Gastrocnemius medialis (tissue), 4 donors: ENCODE results near the gene SF3B6. TPM values are rescaled to one million over a fixed set of nuclear protein-coding genes. Genes with fewer than 3 reads are reported as not detected.

Source experiments
- ATAC-seq, 2 donors: fragments of 150-250 bp; one replicate each; pipeline ENCODE4 v1.9.1; 2016
- DNase-seq, 2 donors: peaks; one replicate each; pipeline ENCODE4 v3.0.0-alpha.2; 2019
- H3K27ac ChIP-seq, 4 donors: fragments of 200-600 bp; sonication (generic); 1 replicate in 1 of 4; 2 replicates in 3 of 4; pipeline ENCODE4 v1.5.1; 2016 to 2018; ENCODE audit warnings: mild to moderate bottlenecking in 2 of 4, moderate library complexity in 1 of 4
- H3K27me3 ChIP-seq, 3 donors: fragments of 200-600 bp; sonication (generic) in 2 of 3; 1 replicate in 1 of 3; 2 replicates in 2 of 3; pipeline versions ENCODE4 v1.5.1 to v1.6.0; 2016 to 2019; ENCODE audit warnings: mild to moderate bottlenecking in 1 of 3, moderate library complexity in 1 of 3
- H3K36me3 ChIP-seq, 2 donors: fragments of 200-600 bp; sonication (generic) in 1 of 2; one replicate each; pipeline ENCODE4 v1.5.1; 2017 to 2018
- H3K4me1 ChIP-seq, 2 donors: fragments of 200-600 bp; sonication (generic) in 1 of 2; one replicate each; pipeline ENCODE4 v1.5.1; 2016 to 2017; ENCODE audit warnings: mild to moderate bottlenecking in 2 of 2
- H3K4me3 ChIP-seq, 4 donors: fragments of 200-600 bp; sonication (generic) in 3 of 4; 1 replicate in 1 of 4; 2 replicates in 3 of 4; pipeline ENCODE4 v1.5.1; 2016 to 2019; ENCODE audit warnings: mild to moderate bottlenecking in 2 of 4
- H3K9me3 ChIP-seq, 3 donors: fragments of 200-600 bp; sonication (generic) in 2 of 3; 1 replicate in 1 of 3; 2 replicates in 2 of 3; pipeline ENCODE4 v1.5.1; 2016 to 2019
- POLR2A ChIP-seq, 2 donors: fragments of 450-650 bp; IDR thresholded peaks; one replicate each; pipeline ENCODE4 v1.6.1; 2017; ENCODE audit warnings: antibody characterized with exemption in 2 of 2, mild to moderate bottlenecking in 2 of 2, moderate library complexity in 2 of 2
- in situ Hi-C, 4 donors: fragments of 200-750 bp; cut with MboI; loops; one replicate each; pipeline versions ENCODE4 v1.15.0 to v1.8.0; 2017; ENCODE audit warnings: low sequenced_read_pairs in 4 of 4
- intact Hi-C: fragments of 100-400 bp; cut with DNase I; formaldehyde crosslinking; loops from one replicate; pipeline ENCODE4 v1.15.1; 2023; ENCODE audit warnings: low total_unique reads
- total RNA-seq, 4 donors: library from RNA; depleted of rRNA; stranded (reverse); fragments of >200 nt; gene quantifications; one replicate each; pipeline versions ENCODE4 v1.1.0 to v1.2.3, GENCODE V29; 2016
- TF ChIP-seq, protein P1 (sequence below), 5 experiments: fragments of 450-650 bp in 3 of 5; fragments of 200-600 bp in 2 of 5; sonication (generic) in 2 of 5; IDR thresholded peaks in 4 of 5; conservative IDR thresholded peaks in 1 of 5; 1 replicate in 4 of 5; 2 replicates in 1 of 5; pipeline ENCODE4 v1.5.1; 2016 to 2019; ENCODE audit warnings: antibody characterized with exemption in 5 of 5, mild to moderate bottlenecking in 3 of 5, moderate library complexity in 3 of 5

Gene SF3B6
- total RNA-seq, 4 donors from 2014 or later, result 55.2 to 88.1 (median 70.5) TPM

DNA sequence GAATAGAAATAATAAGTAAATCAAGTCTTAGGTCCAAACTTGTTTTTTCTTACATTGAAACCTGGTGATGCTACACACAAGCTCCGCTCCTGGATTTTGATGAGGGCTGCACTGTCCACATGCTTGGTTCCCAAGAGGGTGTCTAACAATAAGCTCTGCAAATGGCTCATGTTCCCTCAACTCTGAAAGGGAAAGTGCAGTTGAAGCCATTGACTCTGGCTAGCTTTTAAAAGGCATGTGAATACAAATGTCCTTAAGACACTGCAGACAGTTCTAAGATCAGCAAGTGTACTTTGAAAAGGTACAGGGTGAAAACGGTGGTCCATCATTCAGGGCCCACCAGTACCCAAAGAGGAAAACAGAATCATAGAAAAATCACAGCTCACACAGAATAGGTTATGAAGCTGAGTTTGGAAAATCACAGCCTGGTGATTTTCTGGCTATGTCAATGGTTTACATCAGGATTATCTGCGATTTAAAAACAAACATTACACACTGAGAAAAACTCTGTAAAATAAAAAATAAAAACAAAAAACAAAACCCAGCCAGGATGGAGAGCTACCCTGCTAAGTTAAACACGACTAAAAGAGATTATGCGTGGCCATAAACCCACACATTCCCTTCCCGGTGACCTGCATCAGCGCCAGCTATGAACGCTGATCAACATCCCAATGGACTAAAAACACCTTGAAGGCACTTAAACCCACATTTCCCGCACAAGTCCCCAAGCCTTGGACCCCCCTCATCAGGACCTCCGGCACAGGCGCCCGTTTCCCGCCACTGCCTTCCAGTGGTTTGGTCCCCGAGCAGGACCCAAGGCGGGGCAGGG is 46.5 kb upstream of the SF3B6 start:
- ATAC-seq (no peak), DNase-seq (no peak)
- peak overlapping the region; percentile 80 to 94 (median 84) for H3K4me3 ChIP-seq
- in situ Hi-C loops, result loop anchor here in 1 of 4 donors (10.0 kb wide), 1 partner anchor 78 kb away; the partner anchor contains the start of genes FKBP1B and WDCP
- peaks cover 11 to 17% of the 10 kb centered on the region in 2 donors for H3K4me1 ChIP-seq
- TF ChIP-seq, protein P1, sequence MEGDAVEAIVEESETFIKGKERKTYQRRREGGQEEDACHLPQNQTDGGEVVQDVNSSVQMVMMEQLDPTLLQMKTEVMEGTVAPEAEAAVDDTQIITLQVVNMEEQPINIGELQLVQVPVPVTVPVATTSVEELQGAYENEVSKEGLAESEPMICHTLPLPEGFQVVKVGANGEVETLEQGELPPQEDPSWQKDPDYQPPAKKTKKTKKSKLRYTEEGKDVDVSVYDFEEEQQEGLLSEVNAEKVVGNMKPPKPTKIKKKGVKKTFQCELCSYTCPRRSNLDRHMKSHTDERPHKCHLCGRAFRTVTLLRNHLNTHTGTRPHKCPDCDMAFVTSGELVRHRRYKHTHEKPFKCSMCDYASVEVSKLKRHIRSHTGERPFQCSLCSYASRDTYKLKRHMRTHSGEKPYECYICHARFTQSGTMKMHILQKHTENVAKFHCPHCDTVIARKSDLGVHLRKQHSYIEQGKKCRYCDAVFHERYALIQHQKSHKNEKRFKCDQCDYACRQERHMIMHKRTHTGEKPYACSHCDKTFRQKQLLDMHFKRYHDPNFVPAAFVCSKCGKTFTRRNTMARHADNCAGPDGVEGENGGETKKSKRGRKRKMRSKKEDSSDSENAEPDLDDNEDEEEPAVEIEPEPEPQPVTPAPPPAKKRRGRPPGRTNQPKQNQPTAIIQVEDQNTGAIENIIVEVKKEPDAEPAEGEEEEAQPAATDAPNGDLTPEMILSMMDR (IDR thresholded peaks at IDR 0.05 in 4 of 5, conservative IDR thresholded peaks at IDR 0.05 in 1 of 5), result no peak
- TF ChIP-seq POLR2A (IDR thresholded peaks at IDR 0.05), result no peak
- peak overlapping the region; percentile 86 to 93 (median 91) for H3K27ac ChIP-seq
- no peaks in the 10 kb centered on the region for H3K9me3 ChIP-seq
- H3K27me3 ChIP-seq, result no peaks in the 10 kb centered on the region
- intact Hi-C loops, result loop anchor here (2.0 kb wide), 3 partner anchors 38 to 76 kb away; partner anchors contain the start of genes SF3B6, TP53I3 and WDCP
- no peaks in the 10 kb centered on the region for H3K36me3 ChIP-seq

- no peak for ATAC-seq
- Histone ChIP-seq H3K4me3 (no peak overlapping the region), H3K27me3 (no peaks in the 10 kb centered on the region), H3K9me3 (no peaks in the 10 kb centered on the region), H3K36me3 (no peaks in the 10 kb centered on the region), H3K4me1 (peaks cover 11 to 17% of the 10 kb centered on the region in 2 donors), H3K27ac (no peak overlapping the region)
- no peak for TF ChIP-seq POLR2A (IDR thresholded peaks at IDR 0.05)
- TF ChIP-seq, protein P1 (IDR thresholded peaks at IDR 0.05 in 4 of 5, conservative IDR thresholded peaks at IDR 0.05 in 1 of 5), result no peak
- in situ Hi-C loops (loop anchor here in 1 of 4 donors (10.0 kb wide), 1 partner anchor 77 kb away; the partner anchor contains the start of genes FKBP1B and WDCP), intact Hi-C loops (no loop called here)
- no peak for DNase-seq
These were observed 45.3 kb upstream of the SF3B6 start for GRCh38 chr2:24121469-24121868.

- DNase-seq, result no peak
- ATAC-seq, result no peak
- intact Hi-C loops (no loop called here), in situ Hi-C loops (loop anchor here in 1 of 4 donors (10.0 kb wide), 1 partner anchor 76 kb away; the partner anchor contains the start of genes FKBP1B and WDCP)
- Histone ChIP-seq H3K9me3 (no peaks in the 10 kb centered on the region), H3K27me3 (no peaks in the 10 kb centered on the region), H3K4me3 (no peak overlapping the region), H3K4me1 (peaks cover 11 to 17% of the 10 kb centered on the region in 2 donors), H3K36me3 (no peaks in the 10 kb centered on the region), H3K27ac (no peak overlapping the region)
- no peak for TF ChIP-seq POLR2A (IDR thresholded peaks at IDR 0.05)
- TF ChIP-seq, protein P1 (IDR thresholded peaks at IDR 0.05 in 4 of 5, conservative IDR thresholded peaks at IDR 0.05 in 1 of 5), result no peak
These were observed 44.9 kb upstream of the SF3B6 start for GRCh38 chr2:24121066-24121465.

GRCh38 chr2:24117902-24118301 is 41.8 kb upstream of the SF3B6 start:
- no peak for DNase-seq
- Histone ChIP-seq H3K27me3 (no peaks in the 10 kb centered on the region), H3K36me3 (peaks cover 0 to 4% of the 10 kb centered on the region in 2 donors), H3K4me1 (peaks cover 5 to 6% of the 10 kb centered on the region in 2 donors), H3K4me3 (no peak overlapping the region), H3K9me3 (no peaks in the 10 kb centered on the region), H3K27ac (no peak overlapping the region)
- no peak for ATAC-seq
- intact Hi-C loops (no loop called here), in situ Hi-C loops (no loop called here)
- no peak for TF ChIP-seq POLR2A (IDR thresholded peaks at IDR 0.05)
- TF ChIP-seq, protein P1 (IDR thresholded peaks at IDR 0.05 in 4 of 5, conservative IDR thresholded peaks at IDR 0.05 in 1 of 5), result no peak
